ENCODE measurements around the gene CXCL12. TPM values are rescaled to one million over a fixed set of nuclear protein-coding genes. Genes with fewer than 3 reads are reported as not detected.

The CXCL12 gene
- total RNA-seq, 1 experiment from 2014 or later: 0.47 TPM

DNA sequence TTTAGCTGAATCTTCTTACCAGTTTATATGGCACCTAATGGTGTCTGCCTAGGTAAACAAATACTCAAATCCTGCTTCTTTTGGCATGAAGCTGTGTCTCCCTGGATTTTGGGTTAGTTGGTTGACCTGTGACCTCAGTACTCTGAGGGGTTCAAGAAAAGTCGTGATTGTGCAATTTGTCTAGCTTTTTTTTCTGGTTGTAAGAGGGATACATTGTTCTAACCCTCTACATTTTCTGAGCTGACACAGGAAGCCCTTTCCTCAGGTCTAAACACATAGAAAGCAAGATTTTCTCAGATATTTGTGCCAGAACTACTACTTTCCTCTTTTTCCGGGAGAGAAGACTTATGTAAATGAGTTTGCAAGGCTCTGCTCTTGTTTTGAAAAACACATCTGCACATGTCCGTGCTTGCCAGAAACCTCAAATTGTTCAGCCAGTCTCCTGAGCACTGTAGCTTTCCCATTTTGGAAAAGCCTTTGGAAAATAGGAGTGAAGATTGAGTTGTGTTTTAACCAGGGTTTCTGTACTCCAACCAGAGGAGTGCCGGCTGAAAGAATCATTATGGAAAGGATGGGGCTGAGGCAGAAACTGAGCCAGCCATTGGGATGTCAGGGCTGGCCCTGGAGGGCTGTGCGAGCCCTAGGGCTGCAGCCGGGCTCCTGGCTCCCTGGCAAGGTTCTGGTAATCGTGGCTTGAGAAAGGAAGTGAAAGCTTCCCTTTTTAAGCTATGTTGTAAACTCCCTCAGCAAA lies 31.3 kb upstream of the CXCL12 start:
- Histone ChIP-seq H3K4me1 (ENCODE audit: control insufficient read depth in 1 of 2, insufficient read depth in 2 of 2, low read length in 2 of 2) (no peaks in the 10 kb centered on the region), H3K36me3 (ENCODE audit: control insufficient read depth in 1 of 2, insufficient read depth in 2 of 2, low read length in 2 of 2) (no peaks in the 10 kb centered on the region), H3K9ac (ENCODE audit: low read length) (no peak overlapping the region), H3K79me2 (ENCODE audit: insufficient read depth, low read length) (no peaks in the 10 kb centered on the region), H3K9me3 (ENCODE audit: control insufficient read depth in 1 of 2, insufficient read depth in 1 of 2, low read depth in 1 of 2, low read length in 2 of 2) (no peaks in the 10 kb centered on the region), H3K4me3 (replicated peaks in 1 of 2; ENCODE audit: low read depth in 1 of 2, low read length in 2 of 2) (no peak overlapping the region), H2AFZ (ENCODE audit: low read depth, low read length, poor library complexity, severe bottlenecking) (no peak overlapping the region), H3K9me2 (ENCODE audit: insufficient read depth) (no peaks in the 10 kb centered on the region), H3K27me3 (ENCODE audit: insufficient read depth, low read length) (peaks cover 22% of the 10 kb centered on the region; the same call in 1 of the 2 replicates), H4K20me1 (ENCODE audit: insufficient read depth) (no peaks in the 10 kb centered on the region), H3K4me2 (ENCODE audit: low read length) (no peak overlapping the region), H3K27ac (ENCODE audit: low read depth, low read length) (no peak overlapping the region)
- intact Hi-C loops (cut with micrococcal nuclease): no loop called here
- ChIA-PET POLR2A (no interaction called here), RAD21 (ENCODE audit: low non-redundant PET in 1 of 2, low total read pairs in 2 of 2, uncharacterized antibody in 2 of 2, unreplicated experiment in 2 of 2) (no interaction called here), CTCF (no interaction called here)
- TF ChIP-seq POLR2AphosphoS5 (IDR thresholded peaks at IDR 0.05; ENCODE audit: low read depth, low read length) (no peak), ZNF274 (IDR thresholded peaks at IDR 0.05; ENCODE audit: low read depth, low read length) (no peak), TCF7L2 (IDR thresholded peaks at IDR 0.05; ENCODE audit: borderline replicate concordance, extremely low read depth, insufficient read depth, insufficient read length) (no peak), EZH2 (IDR thresholded peaks at IDR 0.05) (no peak), JUND (IDR thresholded peaks at IDR 0.05) (no peak), ELF1 (IDR thresholded peaks at IDR 0.05; ENCODE audit: borderline replicate concordance, low read depth) (no peak), ZFX (IDR thresholded peaks at IDR 0.05) (no peak), SRF (IDR thresholded peaks at IDR 0.05; ENCODE audit: low read depth) (no peak)
- TF ChIP-seq, protein P1, sequence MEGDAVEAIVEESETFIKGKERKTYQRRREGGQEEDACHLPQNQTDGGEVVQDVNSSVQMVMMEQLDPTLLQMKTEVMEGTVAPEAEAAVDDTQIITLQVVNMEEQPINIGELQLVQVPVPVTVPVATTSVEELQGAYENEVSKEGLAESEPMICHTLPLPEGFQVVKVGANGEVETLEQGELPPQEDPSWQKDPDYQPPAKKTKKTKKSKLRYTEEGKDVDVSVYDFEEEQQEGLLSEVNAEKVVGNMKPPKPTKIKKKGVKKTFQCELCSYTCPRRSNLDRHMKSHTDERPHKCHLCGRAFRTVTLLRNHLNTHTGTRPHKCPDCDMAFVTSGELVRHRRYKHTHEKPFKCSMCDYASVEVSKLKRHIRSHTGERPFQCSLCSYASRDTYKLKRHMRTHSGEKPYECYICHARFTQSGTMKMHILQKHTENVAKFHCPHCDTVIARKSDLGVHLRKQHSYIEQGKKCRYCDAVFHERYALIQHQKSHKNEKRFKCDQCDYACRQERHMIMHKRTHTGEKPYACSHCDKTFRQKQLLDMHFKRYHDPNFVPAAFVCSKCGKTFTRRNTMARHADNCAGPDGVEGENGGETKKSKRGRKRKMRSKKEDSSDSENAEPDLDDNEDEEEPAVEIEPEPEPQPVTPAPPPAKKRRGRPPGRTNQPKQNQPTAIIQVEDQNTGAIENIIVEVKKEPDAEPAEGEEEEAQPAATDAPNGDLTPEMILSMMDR (IDR thresholded peaks at IDR 0.05 in 2 of 3, conservative IDR thresholded peaks at IDR 0.05 in 1 of 3; ENCODE audit: borderline replicate concordance in 1 of 3, insufficient read depth in 1 of 3, low read depth in 2 of 3, low read length in 2 of 3): no peak
- no peak for ATAC-seq
- BruUV-seq (replicated peaks): no TSS peak
- DNase-seq (ENCODE audit: low read depth, low spot score): no peak
